KBM-7 (cell line): Measurements from ENCODE around the gene SDK1.

Experiments used
- DNase-seq: peaks from one replicate; pipeline ENCODE4 v3.0.0-alpha.2; 2015
- in situ Hi-C: fragments of 300-500 bp; cut with MboI; formaldehyde crosslinking; loops from 2 replicates; pipeline ENCODE4 v1.14.3; 2020; ENCODE audit warnings: low sequenced_read_pairs, low pct_unique_long_range_greater_than_20kb, mixed read lengths

SDK1 gene

DNA sequence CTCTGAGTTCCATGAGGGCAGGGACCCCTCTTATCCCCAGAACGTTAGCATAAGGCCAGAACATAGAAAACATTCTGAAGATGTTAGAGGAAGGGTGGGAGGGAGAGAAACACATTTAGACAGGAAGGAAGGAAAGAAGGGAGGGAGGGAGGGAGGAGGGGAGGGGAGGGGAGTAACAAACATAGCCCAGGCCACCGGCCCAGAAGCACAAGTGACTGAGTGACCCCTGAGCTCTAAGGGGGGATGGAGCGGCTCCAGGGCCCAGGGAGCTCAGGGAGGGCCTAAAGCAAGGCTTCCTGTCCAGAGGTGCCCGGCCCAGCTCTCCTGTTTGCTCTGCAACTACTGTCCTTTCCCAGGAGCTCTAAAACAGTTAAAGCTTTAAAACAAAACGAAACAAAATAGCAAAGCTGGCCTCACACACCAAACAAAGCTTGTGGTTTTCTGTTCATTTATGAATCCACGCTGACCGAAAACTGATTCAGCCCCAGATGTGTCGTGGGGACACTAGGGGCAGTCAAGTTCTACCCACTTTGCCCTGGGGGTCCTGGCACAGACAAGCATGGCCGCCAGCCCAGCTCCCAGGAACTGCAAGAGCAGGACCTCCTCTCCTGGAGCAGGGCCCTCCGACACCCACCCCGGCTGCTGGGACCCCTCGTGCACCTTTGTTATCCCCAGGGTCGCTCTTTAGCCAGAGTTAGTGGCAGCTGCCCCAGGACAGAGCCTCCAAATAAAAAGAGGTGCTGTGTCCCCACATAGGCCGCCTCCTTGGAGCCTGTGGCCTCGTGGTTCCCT is 884.9 kb downstream of the SDK1 start:
- no peak for DNase-seq
- in situ Hi-C loops, result no loop called here

DNA sequence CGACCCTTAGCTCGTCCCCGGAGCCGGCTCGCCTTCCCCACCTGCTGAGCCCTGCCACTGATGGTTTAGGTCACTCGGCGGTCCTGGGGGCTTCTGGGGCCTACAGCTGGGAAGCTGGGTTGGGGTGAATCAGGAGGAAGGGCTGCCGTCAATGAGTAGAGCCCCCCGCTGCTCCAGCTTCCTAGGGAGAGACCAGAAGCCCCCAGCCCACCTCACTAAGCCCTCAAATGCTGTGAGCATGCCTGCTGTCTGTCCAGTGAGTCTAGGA is 885.4 kb downstream of the SDK1 start:
- no peak for DNase-seq
- in situ Hi-C loops, result no loop called here

DNA sequence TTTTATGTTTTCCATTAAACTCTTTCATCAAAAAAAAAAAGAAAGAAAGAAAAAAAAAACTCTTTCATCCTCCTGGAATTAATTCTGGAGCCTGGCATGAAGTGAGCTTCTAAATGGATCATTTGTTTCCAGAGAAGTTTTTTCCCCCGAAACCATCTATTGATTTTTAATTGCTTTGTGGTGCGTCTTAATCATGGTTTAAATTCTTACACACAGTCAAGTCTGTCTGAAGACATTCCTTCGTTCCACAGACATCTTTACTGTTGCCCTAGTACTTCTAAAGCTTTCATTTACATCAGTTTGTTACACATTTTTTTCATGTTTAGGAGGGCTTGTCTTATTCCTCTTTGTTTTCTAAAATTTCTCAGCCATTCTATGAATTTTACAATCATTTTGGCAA is 887.6 kb downstream of the SDK1 start:
- no peak for DNase-seq
- in situ Hi-C loops, result no loop called here

DNA sequence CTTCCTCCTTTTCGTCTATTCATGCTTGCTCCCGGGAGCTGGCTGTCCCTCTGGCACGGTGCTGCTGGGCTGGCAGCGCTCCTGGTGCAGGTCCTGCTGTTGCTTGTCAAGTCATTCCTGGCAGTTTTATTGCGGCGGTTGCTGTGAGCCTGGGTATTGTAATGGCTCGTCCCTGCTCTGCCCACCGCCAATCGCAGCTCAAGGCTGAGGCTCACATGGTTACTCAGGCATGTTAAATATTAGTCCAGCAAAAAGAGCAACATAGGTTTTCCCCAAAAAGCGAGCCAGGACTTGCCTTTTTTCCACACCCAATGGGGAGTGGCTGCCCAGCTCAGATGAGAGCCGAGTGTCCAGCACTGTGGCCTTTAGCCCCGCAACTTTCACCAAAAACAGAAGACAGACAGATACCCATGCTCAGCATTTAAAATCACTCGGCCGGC is 888.1 kb downstream of the SDK1 start:
- in situ Hi-C loops, result no loop called here

DNA sequence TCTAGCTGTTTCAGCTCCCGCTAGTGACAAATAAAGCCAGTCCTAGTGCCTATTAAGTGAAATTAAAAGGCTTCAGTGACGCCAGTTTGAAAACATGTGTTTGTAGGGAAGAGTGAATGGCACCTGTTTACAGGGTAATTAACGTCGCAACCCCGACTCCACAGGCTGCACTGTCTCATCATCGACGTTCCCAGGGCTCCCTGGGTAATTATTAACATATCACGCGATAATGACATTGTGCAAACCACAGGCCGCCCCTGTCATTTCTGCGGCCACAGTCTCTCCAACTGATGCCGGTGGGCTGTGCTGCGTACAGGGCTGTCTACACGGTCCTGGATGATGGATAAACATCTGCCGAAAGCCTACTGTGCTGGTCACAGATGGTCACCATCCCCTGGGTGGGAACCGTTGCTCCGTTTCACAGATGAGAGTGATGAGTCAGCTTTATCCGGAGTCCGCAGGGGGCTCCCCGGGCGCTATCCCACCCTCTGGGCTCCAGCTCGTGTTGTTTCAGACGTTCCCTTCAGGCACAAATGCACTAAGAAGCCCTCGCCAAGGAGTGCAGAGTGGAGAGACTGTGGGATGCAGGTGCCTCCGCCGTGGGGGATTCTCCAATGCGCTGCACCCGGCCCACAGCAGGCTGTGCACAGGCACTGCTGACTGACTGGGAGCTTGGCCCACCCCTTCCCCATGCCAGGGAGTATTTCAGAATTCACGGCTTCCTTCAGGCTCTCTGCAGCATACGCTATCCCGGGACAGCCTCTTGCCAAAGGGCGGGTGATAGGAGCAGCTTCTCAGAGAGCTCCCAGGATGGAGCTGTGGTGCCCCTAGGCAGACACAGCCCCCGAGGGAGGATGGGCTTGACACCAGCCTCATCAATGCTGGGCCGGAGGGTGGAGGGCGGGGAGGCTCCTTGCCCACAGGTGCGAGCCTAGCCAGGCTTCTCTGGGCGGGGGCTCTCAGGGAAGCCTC is 889.2 kb downstream of the SDK1 start:
- DNase-seq, result no peak

More for the DNA sequence above, 888.1 kb downstream of the SDK1 start:
- DNase-seq, result no peak

DNA sequence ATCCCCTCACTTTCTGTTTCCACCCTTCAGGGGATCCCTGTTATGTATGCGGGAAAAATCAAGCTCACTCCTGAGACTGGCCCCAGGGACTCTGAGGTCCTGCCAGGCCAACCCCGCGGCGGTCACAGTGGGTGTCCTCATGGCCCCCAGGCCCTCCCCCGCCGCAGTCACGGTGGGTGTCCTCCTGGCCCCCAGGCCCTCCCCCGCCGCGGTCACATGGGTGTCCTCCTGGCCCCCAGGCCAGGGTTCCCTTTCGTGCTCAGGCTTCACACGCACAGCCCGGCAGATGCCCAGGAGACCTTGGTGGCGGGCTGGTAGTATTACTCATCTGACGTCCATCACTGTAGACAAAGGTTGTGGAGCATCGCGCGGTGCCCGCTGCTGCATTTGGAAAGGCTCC is 890.0 kb downstream of the SDK1 start:
- no peak for DNase-seq
- in situ Hi-C loops, result no loop called here

More for the DNA sequence above, 889.2 kb downstream of the SDK1 start:
- in situ Hi-C loops, result no loop called here

DNA sequence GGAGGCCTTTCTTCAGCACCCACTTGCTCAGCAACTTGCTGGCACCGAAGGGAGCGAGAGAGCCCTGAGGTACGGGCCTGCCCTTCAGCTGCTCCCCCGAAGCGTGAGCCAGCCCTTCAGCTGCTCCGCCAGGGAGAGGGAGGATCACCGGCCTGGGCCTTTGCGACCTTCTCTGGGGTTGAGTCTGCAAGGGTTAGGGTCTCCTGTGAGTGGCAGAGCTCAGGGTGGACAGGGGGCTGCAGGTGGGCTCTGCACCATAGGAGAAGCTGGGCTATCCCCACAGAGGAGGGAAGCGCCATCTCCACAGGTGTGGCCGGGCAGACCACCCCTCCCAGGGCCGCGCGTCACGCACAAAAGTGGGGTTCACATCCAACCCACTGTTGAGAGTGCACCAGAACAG is 890.5 kb downstream of the SDK1 start:
- no peak for DNase-seq
- in situ Hi-C loops, result no loop called here

DNA sequence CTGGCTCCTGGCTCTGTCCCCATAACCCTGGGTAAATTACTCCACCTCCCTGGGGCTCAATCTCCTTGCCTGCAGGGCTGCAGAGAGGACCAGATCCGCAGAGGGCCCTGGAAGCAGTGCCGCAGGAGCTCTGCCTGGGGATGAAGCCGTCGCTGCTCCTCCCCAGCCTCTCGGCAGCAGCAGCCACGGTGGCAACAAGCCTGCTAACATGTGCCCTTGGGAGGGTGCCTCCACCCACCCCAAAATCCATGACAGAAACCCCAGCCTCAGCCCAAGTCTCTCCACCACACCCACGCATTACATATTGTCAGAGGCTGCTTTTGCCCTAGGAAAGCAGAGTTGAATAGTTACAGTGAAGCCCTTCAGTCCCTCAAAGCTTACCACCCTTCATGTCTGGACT is 894.6 kb downstream of the SDK1 start:
- in situ Hi-C loops, result no loop called here
- DNase-seq, result no peak

DNA sequence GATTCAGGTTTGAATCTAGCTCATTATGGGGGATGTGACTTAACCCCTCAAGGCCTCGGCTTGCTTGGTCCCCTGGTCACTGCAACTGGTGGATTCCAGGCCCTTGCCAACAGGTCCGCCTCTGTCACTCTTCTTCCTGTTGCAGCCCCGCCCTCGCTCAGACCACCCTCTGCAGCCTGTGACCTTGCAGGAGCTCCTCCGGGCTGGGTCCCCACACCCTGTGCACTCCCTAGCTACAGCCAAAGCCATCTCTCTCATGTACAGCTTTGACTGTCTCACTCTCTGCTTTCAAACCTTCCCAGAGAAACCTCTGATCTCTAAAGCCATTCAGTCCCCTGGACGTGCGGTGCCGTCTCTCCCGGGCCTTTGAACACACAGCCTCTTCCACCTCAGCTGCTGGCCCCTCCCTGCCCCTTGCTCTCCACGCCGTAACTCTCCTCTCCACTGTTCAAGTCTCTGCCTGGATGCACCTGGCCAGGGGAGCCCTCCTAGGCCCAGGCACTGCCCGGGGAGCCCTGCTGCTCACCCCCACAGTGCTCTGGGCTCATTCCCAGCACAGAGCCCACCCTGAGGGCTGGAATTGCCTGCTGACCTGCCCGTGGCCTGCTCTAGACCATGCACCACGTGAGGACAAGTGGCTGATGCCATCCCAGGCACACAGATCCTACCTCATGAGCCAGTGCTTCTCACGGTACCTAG is 895.2 kb downstream of the SDK1 start:
- no peak for DNase-seq

DNA sequence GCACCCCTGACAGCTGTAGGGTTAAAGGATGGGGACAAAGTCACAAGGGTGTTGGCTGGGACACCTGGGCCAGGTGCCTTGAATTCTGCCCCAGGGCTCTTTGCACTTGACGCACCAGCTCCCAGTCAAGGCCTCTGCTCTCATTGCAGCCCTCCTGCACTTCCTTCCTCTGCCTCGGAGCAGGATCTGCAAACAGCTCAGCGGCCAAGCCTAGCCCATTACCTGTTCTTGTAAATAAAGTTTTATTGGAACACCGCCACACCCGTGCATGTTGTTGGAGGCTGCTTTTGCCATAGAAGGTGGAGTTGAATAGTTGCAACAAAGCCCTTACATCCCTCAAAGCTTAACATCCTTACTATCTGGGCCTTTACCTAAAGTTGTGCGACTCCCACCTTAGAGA is 897.2 kb downstream of the SDK1 start:
- DNase-seq, result no peak
- in situ Hi-C loops, result no loop called here

More for the DNA sequence above, 895.2 kb downstream of the SDK1 start:
- in situ Hi-C loops, result no loop called here

DNA sequence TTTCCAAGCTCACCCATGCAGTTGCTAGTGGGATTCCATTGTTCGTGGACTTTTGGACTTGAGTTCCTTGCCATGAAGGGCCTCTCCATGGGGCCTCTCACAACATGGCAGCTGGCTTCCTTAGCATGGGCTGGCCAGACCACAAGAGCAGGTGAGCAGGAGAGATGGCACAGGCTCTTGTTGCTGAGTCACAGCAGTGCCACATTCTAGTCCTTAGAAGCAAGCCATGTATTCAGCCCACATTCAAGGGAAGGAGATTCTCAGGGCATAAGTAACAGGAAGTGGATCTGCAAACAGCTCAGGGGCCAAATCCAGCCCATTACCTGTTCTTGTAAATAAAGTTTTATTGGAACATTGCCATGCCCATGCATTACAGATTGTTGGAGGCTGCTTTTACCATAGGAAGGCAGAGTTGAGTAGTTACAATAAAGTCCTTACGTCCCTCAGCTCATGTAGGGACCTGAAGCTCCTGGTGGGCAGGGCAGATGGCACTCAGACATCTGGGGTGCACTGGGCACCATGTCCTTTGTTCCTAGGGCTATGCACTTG is 899.6 kb downstream of the SDK1 start:
- DNase-seq, result no peak
- in situ Hi-C loops, result no loop called here

DNA sequence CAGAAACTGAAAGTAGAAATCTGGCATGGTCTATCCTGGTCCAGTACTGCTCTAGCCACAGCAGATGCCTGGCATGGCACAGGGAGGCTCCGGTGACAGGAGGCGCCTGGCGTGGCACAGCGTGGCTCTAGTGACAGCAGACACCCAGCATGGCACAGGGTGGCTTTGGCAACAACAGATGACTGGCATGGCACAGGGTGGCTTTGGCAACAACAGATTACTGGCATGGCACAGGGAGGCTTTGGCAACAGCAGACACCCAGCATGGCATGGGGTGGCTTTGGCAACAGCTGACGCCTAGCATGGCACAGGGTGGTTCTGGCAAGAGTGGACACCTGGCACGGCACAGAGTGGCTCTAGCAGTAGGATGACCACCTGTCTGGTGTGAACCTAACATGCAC is 900.5 kb downstream of the SDK1 start:
- in situ Hi-C loops, result no loop called here

DNA sequence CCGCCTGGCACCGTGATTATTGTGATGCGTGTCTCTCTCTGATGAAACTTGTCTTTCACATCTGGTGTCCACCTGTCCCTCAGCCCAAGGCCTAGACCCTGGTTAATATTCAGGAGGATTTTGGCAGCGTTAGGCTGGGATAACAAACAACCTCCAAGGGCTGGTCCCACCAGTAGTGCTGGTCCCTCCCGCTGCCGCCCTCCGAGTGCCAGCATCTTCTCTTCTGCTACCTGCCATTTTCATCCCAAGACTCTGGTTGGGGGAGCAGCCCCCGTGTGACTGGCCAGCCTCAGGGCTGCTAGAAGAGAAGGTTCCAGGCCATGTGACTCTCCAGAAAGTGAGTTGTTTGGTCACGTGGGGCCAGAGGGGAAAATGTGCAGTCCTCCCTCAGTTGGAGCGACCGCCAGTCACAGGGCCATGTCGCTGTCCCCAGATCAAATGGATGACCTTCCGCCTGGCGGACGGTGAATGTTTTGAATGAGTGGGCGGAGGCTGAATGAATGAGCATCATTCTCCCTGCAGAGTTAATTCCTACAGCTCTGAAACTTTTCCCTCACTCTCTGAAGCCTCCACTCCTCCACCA is 901.2 kb downstream of the SDK1 start:
- DNase-seq, result no peak
- in situ Hi-C loops, result no loop called here

More for the DNA sequence above, 900.5 kb downstream of the SDK1 start:
- DNase-seq, result no peak

DNA sequence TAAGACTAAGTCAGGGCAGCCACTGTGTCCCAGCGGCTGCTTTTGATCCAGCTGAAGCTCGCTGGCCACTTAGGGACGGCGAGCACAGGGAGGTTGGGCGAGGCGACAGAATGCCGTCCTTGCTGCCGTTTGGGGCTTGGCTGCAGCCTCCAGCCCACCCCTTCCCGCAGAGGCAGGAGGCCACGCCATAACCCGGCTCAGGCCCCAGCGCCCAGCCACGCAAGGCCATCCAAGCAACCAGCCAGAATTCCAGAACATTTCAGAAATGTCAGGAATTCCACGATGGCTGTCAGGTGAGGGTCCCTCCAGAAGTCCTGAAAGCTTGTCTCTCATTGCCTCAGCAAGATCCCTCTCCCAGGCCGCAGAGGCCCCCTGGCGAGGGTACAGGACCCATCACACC is 901.9 kb downstream of the SDK1 start:
- in situ Hi-C loops, result no loop called here
- no peak for DNase-seq

DNA sequence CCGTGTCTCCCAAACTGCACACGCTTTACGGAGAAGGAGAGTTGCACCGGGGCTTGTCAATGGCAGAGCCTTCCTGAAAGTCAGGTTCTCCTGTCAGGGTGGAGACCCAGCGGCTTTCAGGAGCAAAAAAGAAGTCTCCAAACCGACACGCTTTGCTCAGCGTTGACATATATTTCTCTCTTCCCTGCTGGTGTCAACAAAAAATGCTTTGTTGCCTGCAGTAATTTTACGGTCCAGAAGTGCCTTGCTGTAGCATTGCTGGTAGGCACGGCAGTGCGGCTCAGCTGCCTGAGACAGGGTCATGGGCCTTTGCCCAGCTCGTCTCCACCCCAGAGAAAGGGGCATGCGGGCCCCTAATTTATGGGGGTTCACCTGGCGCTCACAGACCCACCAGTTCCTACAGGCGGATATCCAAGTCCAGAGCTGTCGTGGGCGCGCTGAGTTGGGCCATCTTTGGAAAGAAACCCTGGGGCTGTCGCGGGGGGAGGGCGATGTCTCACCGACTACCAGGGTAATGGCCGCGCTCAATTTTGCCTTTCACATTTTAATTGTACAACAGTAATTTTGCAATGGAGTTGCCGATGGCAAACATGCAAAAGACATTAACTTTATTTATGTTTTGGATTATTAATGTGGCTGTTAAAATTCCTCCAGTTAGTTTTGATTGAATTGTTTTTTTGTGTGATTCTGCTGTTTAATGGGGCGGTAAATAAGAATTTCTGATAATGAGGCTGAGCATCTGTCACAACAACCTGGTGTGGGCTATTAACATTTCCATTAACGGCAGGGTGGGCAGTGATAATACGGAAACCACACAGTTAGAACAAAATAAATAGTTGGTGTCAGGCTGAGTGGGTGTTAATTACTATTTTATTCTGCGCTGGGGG is 902.8 kb downstream of the SDK1 start:
- DNase-seq, result no peak
- in situ Hi-C loops, result no loop called here

DNA sequence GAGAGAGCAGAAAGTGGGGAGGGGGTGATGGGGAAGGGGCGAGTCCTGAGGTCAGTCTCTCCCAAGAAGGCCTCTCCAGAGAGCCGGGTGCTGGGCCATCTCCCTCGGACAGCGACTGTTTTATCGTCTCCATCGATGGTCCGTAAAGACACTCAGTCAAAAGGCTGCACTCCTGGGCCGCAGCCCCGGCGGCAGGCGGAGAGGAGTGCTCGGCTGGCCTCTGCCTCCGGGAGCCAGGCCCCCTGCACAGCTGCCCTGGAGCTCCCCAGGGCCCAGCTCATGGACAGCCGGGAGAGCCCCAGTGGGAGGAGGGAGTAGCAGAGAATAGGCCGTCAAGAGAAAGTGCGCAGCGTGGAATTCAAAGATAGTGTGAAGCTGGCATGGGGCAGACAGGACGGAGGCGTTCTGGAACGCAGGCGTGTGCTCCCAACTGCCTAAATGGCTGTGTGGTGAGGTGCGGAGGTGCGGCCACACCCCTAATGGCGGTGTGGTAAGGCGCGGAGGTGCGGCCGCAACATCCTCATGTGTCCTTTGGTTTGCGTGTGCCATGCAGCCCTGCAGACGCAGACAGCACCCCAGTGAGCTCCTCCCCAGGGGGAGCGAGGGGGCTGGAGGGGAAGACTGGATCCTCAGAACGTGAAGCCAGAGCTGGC is 903.6 kb downstream of the SDK1 start:
- DNase-seq, result no peak
- in situ Hi-C loops, result no loop called here

DNA sequence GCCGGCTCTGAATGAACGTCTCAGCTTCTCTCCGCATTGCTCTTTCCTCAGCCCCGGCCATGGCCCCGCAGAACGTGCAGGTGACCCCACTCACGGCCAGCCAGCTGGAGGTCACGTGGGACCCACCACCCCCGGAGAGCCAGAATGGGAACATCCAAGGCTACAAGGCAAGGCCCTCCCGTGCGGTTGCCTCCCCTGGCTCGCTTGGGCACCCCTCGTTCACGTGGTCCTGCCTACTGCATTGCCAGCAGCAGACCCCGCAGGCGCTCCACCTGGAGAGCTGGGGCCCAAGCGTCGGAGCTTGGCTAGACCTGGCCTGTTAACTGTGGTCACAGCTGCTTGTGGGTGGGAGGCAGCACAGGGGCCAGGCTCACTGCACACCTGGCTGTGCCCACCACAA is 904.8 kb downstream of the SDK1 start:
- in situ Hi-C loops, result no loop called here
- no peak for DNase-seq

DNA sequence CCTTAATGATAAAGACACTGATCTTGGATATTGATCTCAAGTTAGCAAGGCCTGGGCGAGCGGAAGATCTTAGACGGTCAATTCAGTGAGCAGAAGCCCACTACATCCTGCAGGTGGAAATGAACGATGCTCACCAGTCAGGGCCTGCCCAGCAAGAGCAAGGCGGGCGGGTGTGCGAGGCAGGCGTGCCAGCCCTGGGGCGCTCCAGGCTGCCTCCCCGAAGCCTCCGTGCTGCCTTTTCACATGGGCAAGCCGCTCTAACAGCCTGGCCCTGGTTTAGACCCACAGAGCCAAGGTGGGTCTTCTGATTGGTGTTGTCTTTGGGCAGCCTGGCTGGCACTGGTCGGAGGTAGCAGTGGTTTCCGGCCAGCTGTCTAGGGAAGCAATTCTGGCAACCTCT is 906.0 kb downstream of the SDK1 start:
- in situ Hi-C loops, result no loop called here
- no peak for DNase-seq
